H1 (cell line): ENCODE measurements around the gene HSPD1. TPM values are rescaled to one million over a fixed set of nuclear protein-coding genes. Genes with fewer than 3 reads are reported as not detected.

Experiments
- CTCF ChIA-PET: fragments of 300-600 bp; sonication (Branson Sonifier 250); formaldehyde crosslinking; loops from one replicate; lab custom pipeline; 2021; ENCODE audit not compliant: partially characterized antibody; lab: Charles Lee
- POLR2A ChIA-PET: fragments of 300-600 bp; sonication (Branson Sonifier 250); formaldehyde crosslinking; loops from one replicate; lab custom pipeline; 2021; ENCODE audit warnings: inconsistent platforms; ENCODE audit not compliant: partially characterized antibody; lab: Charles Lee
- DNase-seq, 2 experiments: peaks; one replicate each; pipeline versions ENCODE4 v3.0.0 to v3.0.0-alpha.2; 2010 to 2022; ENCODE audit warnings: low spot score in 2 of 2, low read depth in 1 of 2, mixed read lengths in 1 of 2
- FAIRE-seq: peaks from 2 replicates; lab custom pipeline; 2011; peaks lifted over from hg19 to GRCh38; lab: Jason Lieb, UNC
- H2AFZ ChIP-seq: 2 replicates; pipeline ENCODE4 v1.8.1; 2012; ENCODE audit warnings: low read length, inconsistent platforms
- H2AK5ac ChIP-seq: 2 replicates; pipeline ENCODE4 v1.6.1; 2013; ENCODE audit warnings: low read depth, low read length
- H2BK120ac ChIP-seq: replicated peaks from 2 replicates; pipeline ENCODE3; 2013; ENCODE audit warnings: low read depth, low read length, inconsistent platforms
- H2BK12ac ChIP-seq: 2 replicates; pipeline ENCODE4 v1.6.1; 2013; ENCODE audit warnings: low read depth, low read length
- H2BK15ac ChIP-seq: 2 replicates; pipeline ENCODE4 v1.6.1; 2013; ENCODE audit warnings: low read length
- H2BK20ac ChIP-seq: 2 replicates; pipeline ENCODE4 v1.6.1; 2013; ENCODE audit warnings: low read length
- H2BK5ac ChIP-seq: 2 replicates; pipeline ENCODE4 v1.6.1; 2013; ENCODE audit warnings: low read depth, low read length
- H3K14ac ChIP-seq: 2 replicates; pipeline ENCODE4 v1.6.1; 2013; ENCODE audit warnings: inconsistent platforms; ENCODE audit not compliant: insufficient read length
- H3K18ac ChIP-seq: 2 replicates; pipeline ENCODE4 v1.6.1; 2013; ENCODE audit warnings: low read length; ENCODE audit errors: extremely low read depth
- H3K23ac ChIP-seq: 2 replicates; pipeline ENCODE4 v1.6.1; 2013; ENCODE audit warnings: inconsistent platforms; ENCODE audit not compliant: insufficient read length
- H3K23me2 ChIP-seq: 2 replicates; pipeline ENCODE4 v1.6.1; 2013; ENCODE audit warnings: low read depth, low read length
- H3K27ac ChIP-seq: 2 replicates; pipeline ENCODE4 v1.6.1; 2011; ENCODE audit warnings: low read depth, low read length, inconsistent platforms
- H3K27me3 ChIP-seq, 4 experiments: replicated peaks in 1 of 4; 1 replicate in 1 of 4; 2 replicates in 3 of 4; pipeline versions ENCODE4 v1.6.1 to v1.8.1; 2011 to 2013; ENCODE audit warnings: low read length in 3 of 4, mild to moderate bottlenecking in 3 of 4, inconsistent platforms in 2 of 4, mixed read lengths in 2 of 4, moderate library complexity in 1 of 4; ENCODE audit not compliant: control insufficient read depth in 3 of 4, insufficient read depth in 3 of 4; ENCODE audit errors: extremely low read depth in 1 of 4
- H3K36me3 ChIP-seq, 4 experiments: 2 replicates each; pipeline versions ENCODE4 v1.6.1 to v1.8.1; 2011 to 2013; ENCODE audit warnings: mild to moderate bottlenecking in 4 of 4, low read length in 3 of 4, moderate library complexity in 2 of 4, control low read depth in 1 of 4, inconsistent platforms in 1 of 4; ENCODE audit not compliant: insufficient read depth in 4 of 4, control insufficient read depth in 2 of 4
- H3K4ac ChIP-seq: replicated peaks from 2 replicates; pipeline ENCODE3; 2013; ENCODE audit warnings: low read length, low read depth, mixed read lengths, inconsistent platforms; ENCODE audit not compliant: insufficient read length
- H3K4me1 ChIP-seq, 4 experiments: replicated peaks in 1 of 4; 1 replicate in 1 of 4; 2 replicates in 3 of 4; pipeline versions ENCODE4 v1.6.1 to v1.8.1; 2011 to 2013; ENCODE audit warnings: low read length in 3 of 4, inconsistent platforms in 2 of 4, mixed read lengths in 1 of 4; ENCODE audit not compliant: insufficient read depth in 4 of 4, control insufficient read depth in 3 of 4
- H3K4me2 ChIP-seq, 2 experiments: 2 replicates each; pipeline versions ENCODE4 v1.6.1 to v1.8.1; 2011 to 2013; ENCODE audit warnings: low read depth in 2 of 2, low read length in 2 of 2, control low read depth in 1 of 2, inconsistent platforms in 1 of 2, mild to moderate bottlenecking in 1 of 2; ENCODE audit not compliant: insufficient read depth in 1 of 2
- H3K4me3 ChIP-seq, 4 experiments: fragments of 200-600, 300-600 bp in 1 of 4; sonication (generic), shearing (Covaris generic), sonication (Bioruptor Twin) in 1 of 4; 2 replicates each; pipeline versions ENCODE4 v1.5.1 to v1.8.1; 2011 to 2016; ENCODE audit warnings: low read length in 4 of 4, low read depth in 3 of 4, control low read depth in 2 of 4, inconsistent platforms in 2 of 4, mild to moderate bottlenecking in 2 of 4, mixed read lengths in 1 of 4, moderate library complexity in 1 of 4; ENCODE audit not compliant: insufficient read depth in 2 of 4; ENCODE audit errors: extremely low read depth in 1 of 4
- H3K56ac ChIP-seq: replicated peaks from 2 replicates; pipeline ENCODE3; 2013; ENCODE audit warnings: low read depth, mild to moderate bottlenecking, mixed read lengths, low read length, inconsistent platforms; ENCODE audit not compliant: insufficient read length
- H3K79me1 ChIP-seq: 2 replicates; pipeline ENCODE4 v1.6.1; 2013; ENCODE audit warnings: low read depth, low read length, control low read depth
- H3K79me2 ChIP-seq, 2 experiments: 2 replicates each; pipeline versions ENCODE4 v1.6.1 to v1.8.1; 2012 to 2013; ENCODE audit warnings: low read length in 2 of 2, mild to moderate bottlenecking in 2 of 2, inconsistent platforms in 1 of 2; ENCODE audit not compliant: insufficient read depth in 2 of 2, control insufficient read depth in 1 of 2
- H3K9ac ChIP-seq, 4 experiments: replicated peaks in 1 of 4; 1 replicate in 1 of 4; 2 replicates in 3 of 4; pipeline versions ENCODE4 v1.6.1 to v1.8.1; 2011 to 2013; ENCODE audit warnings: low read depth in 3 of 4, low read length in 3 of 4, control low read depth in 2 of 4, mild to moderate bottlenecking in 2 of 4, moderate library complexity in 2 of 4, inconsistent platforms in 1 of 4; ENCODE audit errors: extremely low read depth in 1 of 4
- H3K9me3 ChIP-seq, 2 experiments: 2 replicates each; pipeline versions ENCODE4 v1.6.1 to v1.8.1; 2012 to 2013; ENCODE audit warnings: mild to moderate bottlenecking in 2 of 2, moderate library complexity in 2 of 2, control low read depth in 1 of 2, inconsistent platforms in 1 of 2, low read depth in 1 of 2, low read length in 1 of 2, mixed read lengths in 1 of 2; ENCODE audit not compliant: insufficient read depth in 2 of 2
- H4K20me1 ChIP-seq, 2 experiments: replicated peaks in 1 of 2; 2 replicates each; pipeline versions ENCODE3 to v1.8.1; 2011 to 2013; ENCODE audit warnings: inconsistent platforms in 2 of 2, low read length in 2 of 2, mild to moderate bottlenecking in 1 of 2; ENCODE audit not compliant: insufficient read depth in 2 of 2, control insufficient read depth in 1 of 2
- H4K5ac ChIP-seq: 2 replicates; pipeline ENCODE4 v1.6.1; 2013; ENCODE audit warnings: low read length, low read depth, mixed read lengths, inconsistent platforms; ENCODE audit not compliant: insufficient read length
- H4K8ac ChIP-seq: 2 replicates; pipeline ENCODE4 v1.8.0; 2013; ENCODE audit warnings: mild to moderate bottlenecking, moderate library complexity, low read length, inconsistent platforms; ENCODE audit not compliant: insufficient read depth; ENCODE audit errors: extremely low read depth
- H4K91ac ChIP-seq: replicated peaks from 2 replicates; pipeline ENCODE3; 2013; ENCODE audit warnings: low read length, mixed read lengths, inconsistent platforms; ENCODE audit not compliant: insufficient read length
- ASH2L ChIP-seq: fragments of 200-600, 300-600 bp; sonication (generic); IDR thresholded peaks from one replicate; pipeline ENCODE4 v1.7.1; 2017; ENCODE audit warnings: low read length
- GABPA ChIP-seq: IDR thresholded peaks from 2 replicates; pipeline ENCODE4 v1.6.1; 2011; ENCODE audit warnings: mild to moderate bottlenecking, low read length, moderate library complexity, borderline replicate concordance; ENCODE audit not compliant: insufficient read depth
- JUN ChIP-seq: IDR thresholded peaks from 2 replicates; pipeline ENCODE4 v1.6.1; 2011; ENCODE audit warnings: low read depth, mild to moderate bottlenecking, improper control_type of control experiment, low read length
- MAFK ChIP-seq: IDR thresholded peaks from 2 replicates; pipeline ENCODE4 v1.6.1; 2012; ENCODE audit warnings: low read depth, mild to moderate bottlenecking, improper control_type of control experiment, low read length
- POU5F1 ChIP-seq: IDR thresholded peaks from 2 replicates; pipeline ENCODE4 v1.6.1; 2011; ENCODE audit warnings: low read depth, mild to moderate bottlenecking, low read length, moderate library complexity
- RXRA ChIP-seq: IDR thresholded peaks from 2 replicates; pipeline ENCODE4 v1.6.1; 2011; ENCODE audit warnings: low read depth, mild to moderate bottlenecking, low read length, moderate library complexity; ENCODE audit not compliant: insufficient read depth
- SIN3A ChIP-seq, 2 experiments: IDR thresholded peaks in 1 of 2; conservative IDR thresholded peaks in 1 of 2; 2 replicates each; pipeline ENCODE4 v1.6.1; 2011 to 2012; ENCODE audit warnings: low read length in 2 of 2, improper control_type of control experiment in 1 of 2, low read depth in 1 of 2, mild to moderate bottlenecking in 1 of 2
- SP4 ChIP-seq: IDR thresholded peaks from 2 replicates; pipeline ENCODE4 v1.6.1; 2012; ENCODE audit warnings: low read length, inconsistent platforms
- TCF12 ChIP-seq: IDR thresholded peaks from 2 replicates; pipeline ENCODE4 v1.6.1; 2011; ENCODE audit warnings: low read depth, mild to moderate bottlenecking, low read length
- ZNF274 ChIP-seq: IDR thresholded peaks from 2 replicates; pipeline ENCODE4 v1.7.0; 2012; ENCODE audit warnings: low read length, borderline replicate concordance; ENCODE audit errors: extremely low read depth
- WGBS, 2 experiments: shearing (Covaris generic) in 1 of 2; methylation state at CpG; one replicate each; pipeline versions ENCODE4 v1.1.6 to v1.1.7; 2013 to 2015; ENCODE audit warnings: low lambda C conversion rate in 2 of 2, mixed read lengths in 2 of 2, inconsistent platforms in 1 of 2, low coverage in 1 of 2, missing lambda C conversion rate in 1 of 2; ENCODE audit not compliant: insufficient replicate concordance in 2 of 2, insufficient coverage in 1 of 2, insufficient read length in 1 of 2; ENCODE audit errors: extremely low coverage in 1 of 2, missing lambda C conversion rate in 1 of 2; 5-methylcytosine and 5-hydroxymethylcytosine counted together
- polyA plus RNA-seq, 7 experiments: library from polyadenylated mRNA; depleted of rRNA in 3 of 7; stranded (reverse) in 5 of 7; unstranded in 2 of 7; fragments of >200 nt in 5 of 7; fragments of 200-250 nt in 2 of 7; gene quantifications; 1 replicate in 5 of 7; 2 replicates in 1 of 7; 4 replicates in 1 of 7; pipeline versions ENCODE4 v1.2.1 to v1.2.3, GENCODE V29; 2011 to 2013; ENCODE audit warnings: missing spikeins in 2 of 7, mixed read lengths in 2 of 7
- total RNA-seq: library from RNA; stranded (reverse); fragmentation: NEBNext Ultra II Directional; extraction: Animal tissue kit (Norgen Biotek cat#: 25700); gene quantifications from 2 replicates; pipeline ENCODE4 v1.2.1, GENCODE V29; 2021

The HSPD1 gene
- total and polyA plus RNA-seq, 2 of the 8 experiments (the other 6 are each of a cell fraction or from before 2014, with no cell fraction given) = 221 to 1,108 TPM

GRCh38 chr2:197515739-197516392, 16.2 kb upstream of the HSPD1 start, which contains the start of gene MOB4:
TSS of gene MOB4 (plus strand) at chr2:197516066. CDS start at chr2:197516087, 21 bp downstream.
- ChIA-PET CTCF (interaction anchor here (1.0 to 2.1 kb wide), 2 partner anchors 15 to 74 kb away, joined by 3 to 5 read pairs; no protein-coding TSS in a partner anchor), POLR2A (interaction anchor here (0.5 to 6.6 kb wide), 20 partner anchors 9 to 203 kb away, joined by 3 to 130 read pairs (median 6); partner anchors contain the start of genes HSPD1, HSPE1, MARS2 and SF3B1)
- Histone ChIP-seq H2BK12ac (no peak within 1 kb of the TSS; the same call in 1 of the 2 replicates), H3K4me1 (peaks cover 0 to 9% (median 5%) of the 10 kb centered on the region in 4 experiments; a peak in 5 of 7 replicates), H4K5ac (peak within 1 kb of the TSS; percentile 69), H3K9ac (peak within 1 kb of the TSS; percentile 82 to 94 (median 92)), H4K8ac (peak within 1 kb of the TSS; percentile 86; the same call in 1 of the 2 replicates), H3K4me3 (peak within 1 kb of the TSS; percentile 75 to 96 (median 90)), H2BK120ac (no peak within 1 kb of the TSS), H2AK5ac (no peak within 1 kb of the TSS), H3K79me2 (peaks cover 0 to 49% of the 10 kb centered on the region in 2 experiments; a peak in 3 of 4 replicates), H3K27me3 (no peaks in the 10 kb centered on the region), H3K9me3 (no peaks in the 10 kb centered on the region), H4K91ac (peak within 1 kb of the TSS; percentile 82), H3K27ac (peak within 1 kb of the TSS; percentile 81; the same call in 1 of the 2 replicates), H3K23ac (no peak within 1 kb of the TSS), H3K79me1 (no peaks in the 10 kb centered on the region), H3K56ac (peak within 1 kb of the TSS; percentile 83), H4K20me1 (peaks cover 0 to 1% of the 10 kb centered on the region in 2 experiments), H2BK20ac (no peak within 1 kb of the TSS), H3K18ac (peak within 1 kb of the TSS; percentile 94), H3K36me3 (peaks cover 0 to 3% (median 0%) of the 10 kb centered on the region in 4 experiments; a peak in 1 of 8 replicates), H3K4ac (peak within 1 kb of the TSS; percentile 61), H3K23me2 (peaks cover 8% of the 10 kb centered on the region), H2AFZ (peak within 1 kb of the TSS; percentile 38), H2BK5ac (peak within 1 kb of the TSS; percentile 94), H3K4me2 (peak within 1 kb of the TSS; percentile 86), H3K14ac (no peak within 1 kb of the TSS), H2BK15ac (peak within 1 kb of the TSS; percentile 65; the same call in 1 of the 2 replicates)
- no peak for FAIRE-seq
- peak; percentile 92 to 96 for DNase-seq
- 1% methylated on average over 59 of the region's 66 CpGs; no CpG with 5 or more reads in 1 of the 2 experiments for WGBS, 2 experiments
- TF ChIP-seq ZNF274 (no peak), MAFK (no peak), TCF12 (peak; percentile 51; the same call in 1 of the 2 replicates), POU5F1 (no peak), JUN (no peak), GABPA (peak; percentile 65; the same call in 1 of the 2 replicates), SP4 (peak; percentile 86), RXRA (no peak), SIN3A (conservative IDR thresholded peaks at IDR 0.05 in 1 of 2, IDR thresholded peaks at IDR 0.05 in 1 of 2; ENCODE audit: low read depth in 1 of 2, low read length in 2 of 2) (peak; percentile 85 to 95; a peak in 2 of 4 replicates), ASH2L (peak; percentile 88)
